CD4-positive, alpha-beta T cell (primary cell): ENCODE data around the gene NES. TPM values are rescaled to one million over a fixed set of nuclear protein-coding genes. Genes with fewer than 3 reads are reported as not detected.

ENCODE experiments used
- ATAC-seq: fragments of 200-7000 bp; cut with Tn5 transposase; one replicate; pipeline ENCODE4 v1.10.0; 2022; ENCODE audit warnings: mild to moderate bottlenecking; ENCODE audit not compliant: poor library complexity
- CTCF ChIA-PET: fragments of 350-600 bp; sonication (Branson Sonifier 250); formaldehyde crosslinking; loops from one replicate; lab custom pipeline; 2021; ENCODE audit warnings: antibody characterized with exemption, inconsistent platforms; lab: Charles Lee
- POLR2A ChIA-PET: fragments of 350-600 bp; sonication (Branson Sonifier 250); formaldehyde crosslinking; loops from one replicate; lab custom pipeline; 2021; ENCODE audit warnings: antibody characterized with exemption, inconsistent platforms; lab: Charles Lee
- DNase-seq, 14 experiments: peaks; one replicate each; pipeline ENCODE4 v3.0.0-alpha.2; 2013 to 2020; ENCODE audit warnings: mixed read lengths in 2 of 14
- H3K27ac ChIP-seq, 2 donors: one replicate each; pipeline versions ENCODE4 v1.5.1 to v1.7.0; 2013; ENCODE audit warnings: low read length in 2 of 2, low read depth in 1 of 2, mild to moderate bottlenecking in 1 of 2
- H3K27me3 ChIP-seq, 2 experiments: 1 replicate in 1 of 2; 2 replicates in 1 of 2; pipeline versions ENCODE4 v1.6.1 to v1.7.0; 2013; ENCODE audit warnings: low read length in 2 of 2, control low read depth in 1 of 2, mild to moderate bottlenecking in 1 of 2, moderate library complexity in 1 of 2; ENCODE audit not compliant: insufficient read depth in 2 of 2, control insufficient read depth in 1 of 2
- H3K36me3 ChIP-seq: one replicate; pipeline ENCODE4 v1.6.1; 2013; ENCODE audit warnings: low read length, control low read depth; ENCODE audit not compliant: insufficient read depth
- H3K4me1 ChIP-seq: one replicate; pipeline ENCODE4 v1.6.1; 2013; ENCODE audit warnings: low read length, control low read depth; ENCODE audit not compliant: insufficient read depth
- H3K4me3 ChIP-seq: one replicate; pipeline ENCODE4 v1.5.1; 2013; ENCODE audit warnings: mild to moderate bottlenecking, low read length, moderate library complexity
- H3K9me3 ChIP-seq, 2 experiments: 1 replicate in 1 of 2; 2 replicates in 1 of 2; pipeline versions ENCODE4 v1.6.1 to v1.7.0; 2013; ENCODE audit warnings: low read length in 2 of 2, mild to moderate bottlenecking in 2 of 2, control low read depth in 1 of 2, moderate library complexity in 1 of 2; ENCODE audit not compliant: control insufficient read depth in 1 of 2, insufficient read depth in 1 of 2
- H3K27ac Mint-ChIP-seq: one replicate; pipeline ENCODE4 v1.8.0; 2020; ENCODE audit warnings: mixed read lengths
- H3K27me3 Mint-ChIP-seq: one replicate; pipeline ENCODE4 v1.8.0; 2021; ENCODE audit warnings: mixed read lengths
- H3K36me3 Mint-ChIP-seq: one replicate; pipeline ENCODE4 v1.8.0; 2021; ENCODE audit warnings: low read depth, mixed read lengths
- H3K4me1 Mint-ChIP-seq: one replicate; pipeline ENCODE4 v1.8.0; 2021; ENCODE audit warnings: low read depth, mixed read lengths
- H3K4me3 Mint-ChIP-seq: one replicate; pipeline ENCODE4 v1.8.0; 2020; ENCODE audit warnings: mild to moderate bottlenecking, mixed read lengths
- H3K9me3 Mint-ChIP-seq: one replicate; pipeline ENCODE4 v1.8.0; 2020; ENCODE audit warnings: mixed read lengths
- intact Hi-C, 2 experiments: fragments of 100-400 bp; cut with DNase I in 1 of 2; cut with micrococcal nuclease in 1 of 2; formaldehyde crosslinking; loops; one replicate each; pipeline versions ENCODE4 v1.15.1 to v1.9.0; 2023 to 2025; cut with DNase I, micrococcal nuclease
- total RNA-seq, 174 experiments: library from RNA in 2 of 174; stranded (reverse) in 2 of 174; gene quantifications; one replicate each; pipeline ENCODE4 v1.2.3 and lab custom pipeline; 2021 to 2026
- TF ChIP-seq, protein P1 (sequence below): fragments of 200-600 bp; IDR thresholded peaks from one replicate; pipeline ENCODE4 v1.8.0; 2022; ENCODE audit warnings: antibody characterized with exemption, mild to moderate bottlenecking

Gene NES
- total RNA-seq, 2 experiments from 2014 or later, result not detected

DNA sequence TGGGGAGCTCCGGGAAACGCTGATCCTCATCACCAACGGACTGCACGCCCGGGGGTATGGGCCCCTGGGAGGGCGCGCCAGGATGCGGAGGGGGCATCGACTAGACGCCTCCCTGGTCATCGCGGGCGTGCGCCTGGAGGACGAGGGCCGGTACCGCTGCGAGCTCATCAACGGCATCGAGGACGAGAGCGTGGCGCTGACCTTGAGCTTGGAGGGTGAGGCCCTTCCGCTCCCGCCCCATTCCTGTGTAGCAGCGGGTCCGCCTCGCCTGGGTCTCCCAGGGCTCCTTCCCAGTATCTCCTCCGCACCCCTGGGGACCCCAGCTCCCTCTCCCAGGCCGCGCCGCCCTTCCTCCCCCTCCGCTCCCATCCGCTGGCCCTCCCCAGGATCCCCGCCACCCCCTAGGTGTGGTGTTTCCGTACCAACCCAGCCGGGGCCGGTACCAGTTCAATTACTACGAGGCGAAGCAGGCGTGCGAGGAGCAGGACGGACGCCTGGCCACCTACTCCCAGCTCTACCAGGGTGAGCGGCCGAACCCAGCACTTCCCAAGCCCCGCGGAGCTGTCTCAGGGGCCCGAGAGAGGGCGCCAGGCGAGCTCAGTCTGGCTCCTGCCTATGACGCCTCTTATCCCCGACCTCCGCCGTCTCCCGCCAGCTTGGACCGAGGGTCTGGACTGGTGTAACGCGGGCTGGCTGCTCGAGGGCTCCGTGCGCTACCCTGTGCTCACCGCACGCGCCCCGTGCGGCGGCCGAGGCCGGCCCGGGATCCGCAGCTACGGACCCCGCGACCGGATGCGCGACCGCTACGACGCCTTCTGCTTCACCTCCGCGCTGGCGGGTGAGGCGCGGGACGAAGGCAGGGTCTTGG is 53.0 kb downstream of the NES start:
- no peaks in the 10 kb centered on the region for H3K36me3 Mint-ChIP-seq
- Histone ChIP-seq H3K9me3 (no peaks in the 10 kb centered on the region), H3K4me3 (peak overlapping the region; percentile 42), H3K27me3 (peaks cover 54 to 62% of the 10 kb centered on the region in 2 experiments), H3K36me3 (no peaks in the 10 kb centered on the region), H3K4me1 (peaks cover 25% of the 10 kb centered on the region), H3K27ac (no peak overlapping the region)
- peak in 8 of 14 experiments; percentile 22 to 65 (median 43) for DNase-seq
- H3K9me3 Mint-ChIP-seq, result no peaks in the 10 kb centered on the region
- H3K4me1 Mint-ChIP-seq, result peaks cover 6% of the 10 kb centered on the region
- POLR2A ChIA-PET, result interaction anchor here (0.7 to 1.4 kb wide), 8 partner anchors 17 to 167 kb away, joined by 3 to 5 read pairs (median 4); partner anchors contain the start of gene NAXE
- peak overlapping the region; percentile 36 for H3K4me3 Mint-ChIP-seq
- TF ChIP-seq, protein P1, sequence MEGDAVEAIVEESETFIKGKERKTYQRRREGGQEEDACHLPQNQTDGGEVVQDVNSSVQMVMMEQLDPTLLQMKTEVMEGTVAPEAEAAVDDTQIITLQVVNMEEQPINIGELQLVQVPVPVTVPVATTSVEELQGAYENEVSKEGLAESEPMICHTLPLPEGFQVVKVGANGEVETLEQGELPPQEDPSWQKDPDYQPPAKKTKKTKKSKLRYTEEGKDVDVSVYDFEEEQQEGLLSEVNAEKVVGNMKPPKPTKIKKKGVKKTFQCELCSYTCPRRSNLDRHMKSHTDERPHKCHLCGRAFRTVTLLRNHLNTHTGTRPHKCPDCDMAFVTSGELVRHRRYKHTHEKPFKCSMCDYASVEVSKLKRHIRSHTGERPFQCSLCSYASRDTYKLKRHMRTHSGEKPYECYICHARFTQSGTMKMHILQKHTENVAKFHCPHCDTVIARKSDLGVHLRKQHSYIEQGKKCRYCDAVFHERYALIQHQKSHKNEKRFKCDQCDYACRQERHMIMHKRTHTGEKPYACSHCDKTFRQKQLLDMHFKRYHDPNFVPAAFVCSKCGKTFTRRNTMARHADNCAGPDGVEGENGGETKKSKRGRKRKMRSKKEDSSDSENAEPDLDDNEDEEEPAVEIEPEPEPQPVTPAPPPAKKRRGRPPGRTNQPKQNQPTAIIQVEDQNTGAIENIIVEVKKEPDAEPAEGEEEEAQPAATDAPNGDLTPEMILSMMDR, result no peak
- ATAC-seq, result peak; percentile 45
- CTCF ChIA-PET, result interaction anchor here (0.6 to 2.4 kb wide), 11 partner anchors 10 to 349 kb away, joined by 3 to 11 read pairs (median 5); partner anchors contain the start of gene NAXE
- no peak overlapping the region for H3K27ac Mint-ChIP-seq
- peaks cover 75% of the 10 kb centered on the region for H3K27me3 Mint-ChIP-seq
- intact Hi-C loops, result loop anchor here in 1 of 2 experiments (2.0 kb wide), 1 partner anchor 101 kb away; no protein-coding TSS in a partner anchor

DNA sequence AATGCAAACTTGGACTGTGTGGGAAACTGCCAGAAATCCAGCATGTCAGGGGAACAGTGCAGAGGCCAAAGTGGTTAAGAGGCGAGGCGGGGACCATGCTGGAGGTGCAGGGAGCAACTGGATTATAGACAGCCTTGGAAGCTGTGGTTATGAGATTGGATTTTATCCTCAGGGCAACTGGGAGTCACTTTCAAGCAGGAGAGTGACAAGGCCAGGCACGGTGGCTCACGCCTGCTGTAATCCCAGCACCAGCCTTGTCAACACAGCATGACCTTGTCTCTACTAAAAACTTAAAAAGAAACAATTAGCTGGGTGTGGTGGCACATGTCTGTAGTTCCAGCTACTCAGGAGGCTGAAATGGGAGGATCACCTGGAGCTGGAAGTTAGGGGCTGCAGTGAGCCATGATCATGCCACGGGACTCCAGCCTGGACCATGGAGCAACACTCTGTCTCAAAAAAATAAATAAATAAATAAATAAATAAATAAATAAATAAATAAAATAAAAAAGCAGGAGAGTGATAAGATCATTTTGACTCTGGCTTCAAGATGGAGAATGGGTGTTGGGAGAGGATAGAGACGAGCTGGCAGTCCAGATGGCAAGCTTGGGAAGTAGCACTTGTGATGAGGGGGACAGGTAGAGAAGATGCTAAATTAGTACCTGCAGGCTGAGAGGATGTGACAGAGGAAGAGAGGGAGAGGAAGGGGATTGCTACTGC is 54.5 kb downstream of the NES start:
- H3K27me3 Mint-ChIP-seq, result peaks cover 72% of the 10 kb centered on the region
- ATAC-seq (no peak), DNase-seq (no peak)
- Histone ChIP-seq H3K4me3 (no peak overlapping the region), H3K9me3 (no peaks in the 10 kb centered on the region), H3K27ac (no peak overlapping the region), H3K4me1 (peaks cover 25% of the 10 kb centered on the region), H3K27me3 (peaks cover 58 to 63% of the 10 kb centered on the region in 2 experiments), H3K36me3 (no peaks in the 10 kb centered on the region)
- POLR2A ChIA-PET, result no interaction called here
- H3K9me3 Mint-ChIP-seq, result no peaks in the 10 kb centered on the region
- no peak overlapping the region for H3K27ac Mint-ChIP-seq
- H3K4me3 Mint-ChIP-seq, result no peak overlapping the region
- CTCF ChIA-PET, result no interaction called here
- intact Hi-C loops, result no loop called here
- peaks cover 6% of the 10 kb centered on the region for H3K4me1 Mint-ChIP-seq
- no peaks in the 10 kb centered on the region for H3K36me3 Mint-ChIP-seq
- TF ChIP-seq, protein P1, result no peak

DNA sequence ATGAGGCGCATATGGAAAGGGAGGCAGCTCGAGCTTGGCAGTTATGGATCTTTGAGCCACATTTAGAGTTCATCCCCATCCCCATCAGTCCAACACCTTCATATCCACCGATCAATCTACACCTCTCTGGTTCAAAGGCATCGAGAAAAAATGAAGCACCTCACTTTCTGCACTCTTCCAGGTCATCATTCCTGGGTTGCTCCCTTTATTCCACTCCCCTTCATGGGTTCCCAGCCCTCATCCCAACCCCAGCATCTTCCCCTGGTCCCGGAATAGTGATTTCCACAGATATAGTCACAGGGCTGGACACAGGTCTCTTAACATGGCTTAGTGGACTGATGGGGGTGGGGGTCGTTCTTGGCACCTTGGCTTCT is 57.6 kb downstream of the NES start:
- H3K36me3 ChIP-seq, result no peaks in the 10 kb centered on the region
- no peak overlapping the region for H3K27ac Mint-ChIP-seq
- CTCF ChIA-PET, result interaction anchor here (1.1 to 1.9 kb wide), 5 partner anchors 10 to 107 kb away, joined by 3 to 6 read pairs (median 4); no protein-coding TSS in a partner anchor
- H3K27me3 Mint-ChIP-seq, result peaks cover 74% of the 10 kb centered on the region
- H3K4me3 ChIP-seq, result no peak overlapping the region
- no peak overlapping the region for H3K4me3 Mint-ChIP-seq
- ATAC-seq (no peak), DNase-seq (no peak)
- no peaks in the 10 kb centered on the region for H3K4me1 Mint-ChIP-seq
- peaks cover 10% of the 10 kb centered on the region for H3K4me1 ChIP-seq
- H3K27me3 ChIP-seq, result peaks cover 40 to 42% of the 10 kb centered on the region in 2 experiments
- no peaks in the 10 kb centered on the region for H3K9me3 ChIP-seq
- POLR2A ChIA-PET, result no interaction called here
- intact Hi-C loops, result no loop called here
- H3K9me3 Mint-ChIP-seq, result no peaks in the 10 kb centered on the region
- no peaks in the 10 kb centered on the region for H3K36me3 Mint-ChIP-seq
- H3K27ac ChIP-seq, result no peak overlapping the region
- TF ChIP-seq, protein P1, result no peak
